GM23338 (cell line): ENCODE data around the gene FGF22. TPM values are rescaled to one million over a fixed set of nuclear protein-coding genes. Genes with fewer than 3 reads are reported as not detected.
A peak's percentile ranks its signal among the peaks of the same experiment; 100 is the strongest.
"Not testable (repeated sequence)": the region's sequence is repeated elsewhere in the genome, so short reads cannot be mapped to it uniquely, and the experiment has no call there.

ENCODE experiments used
- ATAC-seq: fragments of 200-7000 bp; cut with Tn5 transposase; 3 replicates; pipeline ENCODE4 v1.9.1; 2020
- DNase-seq: peaks from one replicate; pipeline ENCODE4 v3.0.0-alpha.2; 2015; ENCODE audit warnings: low spot score
- H2AFZ ChIP-seq: fragments of 200-600 bp; sonication (generic); 2 replicates; pipeline ENCODE4 v1.8.0; 2016; ENCODE audit warnings: antibody characterized with exemption, mild to moderate bottlenecking, moderate library complexity
- H3F3A ChIP-seq: fragments of 200-600 bp; sonication (generic); replicated peaks from 2 replicates; pipeline ENCODE4 v1.8.0; 2017; ENCODE audit warnings: antibody characterized with exemption, mixed run types, low read depth
- H3K27ac ChIP-seq: fragments of 200-600 bp; sonication (generic); 2 replicates; pipeline ENCODE4 v1.6.1; 2016; ENCODE audit warnings: low read depth
- H3K27me3 ChIP-seq: fragments of 200-600 bp; sonication (generic); 2 replicates; pipeline ENCODE4 v1.8.0; 2016; ENCODE audit warnings: mild to moderate bottlenecking, mixed run types, moderate library complexity; ENCODE audit not compliant: insufficient read depth
- H3K36me3 ChIP-seq: fragments of 200-600 bp; sonication (generic); 2 replicates; pipeline ENCODE4 v1.8.0; 2016; ENCODE audit warnings: mild to moderate bottlenecking; ENCODE audit not compliant: insufficient read depth
- H3K4me1 ChIP-seq: fragments of 200-600 bp; sonication (generic); 2 replicates; pipeline ENCODE4 v1.8.0; 2016; ENCODE audit warnings: mild to moderate bottlenecking, moderate library complexity; ENCODE audit not compliant: insufficient read depth
- H3K4me2 ChIP-seq: fragments of 200-600 bp; sonication (generic); 2 replicates; pipeline ENCODE4 v1.7.1; 2017; ENCODE audit warnings: mixed run types
- H3K4me3 ChIP-seq: fragments of 200-600 bp; sonication (generic); 2 replicates; pipeline ENCODE4 v1.6.1; 2016; ENCODE audit warnings: mixed run types
- H3K79me2 ChIP-seq: fragments of 200-600 bp; sonication (generic); replicated peaks from 2 replicates; pipeline ENCODE4 v1.8.0; 2017; ENCODE audit warnings: mild to moderate bottlenecking; ENCODE audit not compliant: insufficient read depth
- H3K9me2 ChIP-seq: fragments of 200-600 bp; sonication (generic); 2 replicates; pipeline ENCODE4 v1.8.0; 2017; ENCODE audit not compliant: insufficient read depth
- H4K20me1 ChIP-seq: fragments of 200-600 bp; sonication (generic); replicated peaks from 2 replicates; pipeline ENCODE4 v1.8.0; 2017; ENCODE audit warnings: mild to moderate bottlenecking; ENCODE audit not compliant: insufficient read depth
- H3K27ac Mint-ChIP-seq: 2 replicates; pipeline ENCODE4 v1.8.0; 2020; ENCODE audit warnings: inconsistent platforms, mild to moderate bottlenecking, moderate library complexity, mixed read lengths
- H3K27me3 Mint-ChIP-seq: 3 replicates; pipeline ENCODE4 v1.8.0; 2022; ENCODE audit warnings: low read depth, mild to moderate bottlenecking, moderate library complexity, mixed read lengths, inconsistent platforms; ENCODE audit not compliant: insufficient read depth, poor library complexity
- H3K36me3 Mint-ChIP-seq: 3 replicates; pipeline ENCODE4 v1.8.0; 2021; ENCODE audit warnings: low read depth, mild to moderate bottlenecking, inconsistent platforms, moderate library complexity, mixed read lengths
- H3K4me1 Mint-ChIP-seq: 3 replicates; pipeline ENCODE4 v1.8.0; 2020; ENCODE audit warnings: mild to moderate bottlenecking, inconsistent platforms, mixed read lengths
- H3K4me3 Mint-ChIP-seq: 3 replicates; pipeline ENCODE4 v1.8.0; 2021; ENCODE audit warnings: moderate library complexity, mild to moderate bottlenecking, inconsistent platforms, mixed read lengths
- H3K9me3 Mint-ChIP-seq: 3 replicates; pipeline ENCODE4 v1.8.0; 2020; ENCODE audit warnings: moderate library complexity, mild to moderate bottlenecking, inconsistent platforms, mixed read lengths
- EZH2phosphoT487 ChIP-seq: fragments of 200-600 bp; sonication (generic); IDR thresholded peaks from one replicate; pipeline ENCODE4 v1.8.1; 2018; ENCODE audit warnings: antibody characterized with exemption; ENCODE audit not compliant: unreplicated experiment
- NANOG ChIP-seq: IDR thresholded peaks from 2 replicates; pipeline ENCODE4 v1.6.1; 2016; ENCODE audit warnings: antibody characterized with exemption, borderline replicate concordance
- POLR2AphosphoS5 ChIP-seq: IDR thresholded peaks from 2 replicates; pipeline ENCODE4 v1.6.1; 2016; ENCODE audit warnings: antibody characterized with exemption, low read depth
- STAT1 ChIP-seq: IDR thresholded peaks from one replicate; pipeline ENCODE4 v1.6.1; 2016; ENCODE audit warnings: antibody characterized with exemption; ENCODE audit not compliant: unreplicated experiment
- ZNF331 ChIP-seq: fragments of 250-450 bp; sonication (Bioruptor Pico); IDR thresholded peaks from 2 replicates; pipeline ENCODE4 v1.5.0; 2020; ENCODE audit warnings: low read depth, mild to moderate bottlenecking, moderate library complexity
- polyA plus RNA-seq: library from polyadenylated mRNA; unstranded; fragments of >200 nt; fragmentation: Nextera tagmentation; extraction: Ambion mirVana; gene quantifications from 2 replicates; pipeline ENCODE4 v1.2.1, GENCODE V29; 2016
- total RNA-seq: library from RNA; depleted of rRNA; stranded (reverse); fragments of >200 nt; shearing (Covaris generic); gene quantifications from 2 replicates; pipeline ENCODE4 v1.2.3, GENCODE V29; 2014
- TF ChIP-seq, protein P1 (sequence below), 2 experiments: fragments of 200-600 bp in 1 of 2; sonication (generic) in 1 of 2; conservative IDR thresholded peaks; 2 replicates each; pipeline versions ENCODE4 v1.5.1 to v1.6.1; 2016 to 2017; ENCODE audit warnings: antibody characterized with exemption in 2 of 2, low read depth in 2 of 2, mild to moderate bottlenecking in 2 of 2, moderate library complexity in 1 of 2
- TF ChIP-seq, protein P2 (sequence below): IDR thresholded peaks from 2 replicates; pipeline ENCODE4 v1.6.1; 2016; ENCODE audit warnings: antibody characterized with exemption

The FGF22 gene
- total and polyA plus RNA-seq, 2 experiments from 2014 or later, result 1.0 to 2.8 TPM

DNA sequence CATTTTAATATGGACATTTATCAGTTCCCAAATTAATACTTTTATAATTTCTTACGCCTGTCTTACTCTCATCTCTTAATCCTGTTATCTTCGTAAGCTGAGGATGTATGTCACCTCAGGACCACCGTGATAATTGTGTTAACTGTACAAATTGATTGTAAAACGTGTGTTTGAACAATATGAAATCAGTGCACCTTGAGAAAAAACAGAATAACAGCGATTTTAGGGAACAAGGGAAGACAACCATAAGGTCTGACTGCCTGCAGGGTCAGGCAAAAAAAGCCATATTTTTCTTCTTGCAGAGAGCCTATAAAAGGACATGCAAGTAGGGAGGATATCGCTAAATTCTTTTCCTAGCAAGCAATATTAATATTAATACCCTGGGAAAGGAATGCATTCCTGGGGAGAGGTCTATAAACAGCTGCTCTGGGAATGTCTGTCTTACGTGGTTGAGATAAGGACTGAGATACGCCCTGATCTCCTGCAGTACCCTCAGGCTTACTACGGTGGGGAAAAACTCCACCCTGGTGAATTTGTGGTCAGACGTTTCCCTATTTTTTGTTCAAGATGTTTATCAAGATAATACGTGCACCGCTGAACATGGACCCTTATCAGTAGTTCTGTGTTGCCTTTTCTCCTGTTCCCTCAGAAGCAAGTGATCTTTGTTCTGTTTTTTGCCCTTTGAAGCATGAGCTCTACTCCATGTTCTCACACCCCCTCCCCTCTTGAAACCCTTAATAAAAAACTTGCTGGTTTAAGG is 29.2 kb downstream of the FGF22 start:
- H3K9me2 ChIP-seq, H3K27me3 ChIP-seq, H3F3A ChIP-seq, ATAC-seq, H2AFZ ChIP-seq, H3K27ac Mint-ChIP-seq, H3K4me1 ChIP-seq, H3K4me1 Mint-ChIP-seq, H4K20me1 ChIP-seq, H3K4me3 Mint-ChIP-seq, H3K27ac ChIP-seq, H3K79me2 ChIP-seq, H3K4me2 ChIP-seq, H3K36me3 ChIP-seq, H3K36me3 Mint-ChIP-seq, H3K4me3 ChIP-seq: not testable (repeated sequence)
- Mint-ChIP-seq H3K27me3 (peaks cover 18% of the 10 kb centered on the region), H3K9me3 (peaks cover 18% of the 10 kb centered on the region)
- DNase-seq, result peak; percentile 6

DNA sequence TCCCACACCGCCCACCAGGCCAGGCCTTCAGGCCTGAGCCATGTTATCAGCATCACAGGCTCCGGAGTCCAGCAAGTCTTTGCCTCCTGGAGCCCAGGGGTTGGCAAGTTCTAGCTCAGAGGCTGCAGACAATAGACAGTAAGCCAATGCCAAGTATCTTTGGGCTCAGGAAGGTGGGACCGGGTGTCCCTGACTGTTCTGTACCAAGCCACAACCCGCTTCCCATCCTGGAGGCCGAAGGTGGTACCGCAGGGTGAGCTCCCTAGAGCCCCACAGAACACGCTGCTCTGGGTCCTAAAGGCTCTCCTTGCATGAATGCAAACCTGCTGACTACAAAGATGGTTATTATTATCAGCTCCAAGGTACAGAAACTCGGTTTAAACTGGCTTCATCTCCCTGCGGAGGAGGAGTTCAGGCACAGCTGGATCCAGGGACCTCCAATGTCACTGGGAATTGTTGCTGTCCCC is 31.0 kb downstream of the FGF22 start:
- peak; percentile 93 for ATAC-seq
- H3K79me2 ChIP-seq, result no peaks in the 10 kb centered on the region
- H3K4me3 ChIP-seq, result no peak overlapping the region
- H3K27me3 ChIP-seq, result peaks cover 1% of the 10 kb centered on the region
- H3K36me3 Mint-ChIP-seq, result no peaks in the 10 kb centered on the region
- H3K27ac ChIP-seq, result no peak overlapping the region
- no peak overlapping the region for H3K4me2 ChIP-seq
- H3K4me1 Mint-ChIP-seq, result no peaks in the 10 kb centered on the region; the same call in 2 of the 3 replicates
- H3K4me3 Mint-ChIP-seq, result no peak overlapping the region
- peaks cover 17% of the 10 kb centered on the region for H3K27me3 Mint-ChIP-seq
- no peaks in the 10 kb centered on the region for H4K20me1 ChIP-seq
- H3K9me3 Mint-ChIP-seq, result peaks cover 11% of the 10 kb centered on the region; the same call in 2 of the 3 replicates
- H3K9me2 ChIP-seq, result no peaks in the 10 kb centered on the region
- no peaks in the 10 kb centered on the region for H3K36me3 ChIP-seq
- TF ChIP-seq ZNF331 (no peak), EZH2phosphoT487 (no peak), NANOG (no peak)
- TF ChIP-seq, protein P1, sequence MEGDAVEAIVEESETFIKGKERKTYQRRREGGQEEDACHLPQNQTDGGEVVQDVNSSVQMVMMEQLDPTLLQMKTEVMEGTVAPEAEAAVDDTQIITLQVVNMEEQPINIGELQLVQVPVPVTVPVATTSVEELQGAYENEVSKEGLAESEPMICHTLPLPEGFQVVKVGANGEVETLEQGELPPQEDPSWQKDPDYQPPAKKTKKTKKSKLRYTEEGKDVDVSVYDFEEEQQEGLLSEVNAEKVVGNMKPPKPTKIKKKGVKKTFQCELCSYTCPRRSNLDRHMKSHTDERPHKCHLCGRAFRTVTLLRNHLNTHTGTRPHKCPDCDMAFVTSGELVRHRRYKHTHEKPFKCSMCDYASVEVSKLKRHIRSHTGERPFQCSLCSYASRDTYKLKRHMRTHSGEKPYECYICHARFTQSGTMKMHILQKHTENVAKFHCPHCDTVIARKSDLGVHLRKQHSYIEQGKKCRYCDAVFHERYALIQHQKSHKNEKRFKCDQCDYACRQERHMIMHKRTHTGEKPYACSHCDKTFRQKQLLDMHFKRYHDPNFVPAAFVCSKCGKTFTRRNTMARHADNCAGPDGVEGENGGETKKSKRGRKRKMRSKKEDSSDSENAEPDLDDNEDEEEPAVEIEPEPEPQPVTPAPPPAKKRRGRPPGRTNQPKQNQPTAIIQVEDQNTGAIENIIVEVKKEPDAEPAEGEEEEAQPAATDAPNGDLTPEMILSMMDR (conservative IDR thresholded peaks at IDR 0.05; ENCODE audit: low read depth in 2 of 2), result peak; percentile 6 to 48; a peak in 2 of 4 replicates
- peak overlapping the region; percentile 52; the same call in 1 of the 2 replicates for H2AFZ ChIP-seq
- no peak overlapping the region for H3K27ac Mint-ChIP-seq
- no peaks in the 10 kb centered on the region for H3K4me1 ChIP-seq
- no peaks in the 10 kb centered on the region for H3F3A ChIP-seq
- DNase-seq, result peak; percentile 83

DNA sequence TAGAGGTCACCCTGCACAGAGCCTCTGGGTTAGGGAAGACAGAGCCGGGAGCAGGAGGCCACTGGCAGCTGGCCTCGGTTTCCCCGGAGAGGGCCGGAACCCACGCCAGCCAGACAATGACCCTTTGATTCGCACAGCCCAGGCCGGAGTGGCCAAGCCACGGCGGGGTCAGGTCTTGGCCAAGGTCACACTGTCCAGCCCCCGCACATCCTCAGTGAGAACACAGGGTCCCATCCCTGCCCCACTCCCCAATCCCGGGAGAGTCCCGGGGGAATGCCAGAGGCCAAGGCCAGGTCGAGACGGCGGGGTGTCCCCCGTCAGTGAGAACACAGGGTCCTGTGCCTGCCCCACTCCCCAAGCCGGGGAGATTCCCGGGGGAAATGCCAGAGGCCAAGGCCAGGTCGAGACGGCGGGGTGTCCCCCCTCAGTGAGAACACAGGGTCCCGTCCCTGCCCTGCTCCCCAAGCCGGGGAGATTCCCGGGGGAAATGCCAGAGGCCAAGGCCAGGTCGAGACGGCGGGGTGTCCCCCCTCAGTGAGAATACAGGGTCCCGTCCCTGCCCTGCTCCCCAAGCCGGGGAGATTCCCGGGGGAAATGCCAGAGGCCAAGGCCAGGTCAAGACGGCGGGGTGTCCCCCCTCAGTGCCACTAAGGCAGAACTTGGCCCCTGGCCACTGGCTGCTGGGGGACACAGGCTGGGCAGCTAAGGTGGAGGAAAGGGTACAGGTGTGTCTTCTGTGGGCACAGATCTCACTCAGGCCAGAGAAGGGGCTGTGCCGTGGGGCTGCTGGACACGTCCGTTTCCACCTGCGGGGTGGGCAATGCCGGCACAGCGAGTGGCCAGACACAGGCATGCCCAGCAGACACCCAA is 34.8 kb downstream of the FGF22 start:
- Histone ChIP-seq H3K36me3 (no peaks in the 10 kb centered on the region), H2AFZ (no peak overlapping the region), H3K4me3 (no peak overlapping the region), H3K27me3 (peaks cover 16% of the 10 kb centered on the region), H3K4me2 (no peak overlapping the region), H3F3A (peaks cover 8% of the 10 kb centered on the region; the same call in 1 of the 2 replicates), H3K27ac (no peak overlapping the region), H3K9me2 (no peaks in the 10 kb centered on the region), H3K79me2 (no peaks in the 10 kb centered on the region), H4K20me1 (no peaks in the 10 kb centered on the region), H3K4me1 (0 out of 2 replicates have a peak, but pooled peaks cover 3% of the 10 kb centered on the region)
- Mint-ChIP-seq H3K4me1 (no peaks in the 10 kb centered on the region; the same call in 2 of the 3 replicates), H3K36me3 (no peaks in the 10 kb centered on the region), H3K27me3 (peaks cover 31% of the 10 kb centered on the region), H3K27ac (no peak overlapping the region), H3K4me3 (no peak overlapping the region), H3K9me3 (no peaks in the 10 kb centered on the region; the same call in 2 of the 3 replicates)
- ATAC-seq (no peak), DNase-seq (no peak)
- TF ChIP-seq STAT1 (no peak), ZNF331 (no peak), POLR2AphosphoS5 (no peak)
- TF ChIP-seq, protein P2, sequence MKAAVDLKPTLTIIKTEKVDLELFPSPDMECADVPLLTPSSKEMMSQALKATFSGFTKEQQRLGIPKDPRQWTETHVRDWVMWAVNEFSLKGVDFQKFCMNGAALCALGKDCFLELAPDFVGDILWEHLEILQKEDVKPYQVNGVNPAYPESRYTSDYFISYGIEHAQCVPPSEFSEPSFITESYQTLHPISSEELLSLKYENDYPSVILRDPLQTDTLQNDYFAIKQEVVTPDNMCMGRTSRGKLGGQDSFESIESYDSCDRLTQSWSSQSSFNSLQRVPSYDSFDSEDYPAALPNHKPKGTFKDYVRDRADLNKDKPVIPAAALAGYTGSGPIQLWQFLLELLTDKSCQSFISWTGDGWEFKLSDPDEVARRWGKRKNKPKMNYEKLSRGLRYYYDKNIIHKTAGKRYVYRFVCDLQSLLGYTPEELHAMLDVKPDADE, result no peak
